ENCODE data around the gene MAD1L1. TPM values are rescaled to one million over a fixed set of nuclear protein-coding genes. Genes with fewer than 3 reads are reported as not detected.

MAD1L1 gene
- total and polyA plus RNA-seq, 7 donors, result 11.7 to 17.5 (median 15.6) TPM

- peaks cover 2 to 14% of the 10 kb centered on the region in 2 donors for H3K36me3 ChIP-seq (ENCODE audit: insufficient read depth in 1 of 2, low read depth in 1 of 2)
- ATAC-seq, result no peak
- no peak overlapping the region for H3K4me3 ChIP-seq
- H3K27me3 ChIP-seq (ENCODE audit: insufficient read depth in 3 of 3, low read length in 2 of 3), result no peaks in the 10 kb centered on the region
- TF ChIP-seq CTCF (IDR thresholded peaks at IDR 0.05), result no peak
- intact Hi-C loops (cut with DNase I), result no loop called here
- H3K4me1 ChIP-seq, result no peaks in the 10 kb centered on the region
- no peaks in the 10 kb centered on the region for H3K9me3 ChIP-seq
- DNase-seq, result peak in 1 of 2 donors; percentile 4
- H3K27ac ChIP-seq, result no peak overlapping the region
- WGBS, 3 donors, result 88 to 92% (median 90%) methylated on average over 14 of the region's 14 CpGs
Measured at GRCh38 chr7:2261611-2262010, 28.9 kb upstream of the MAD1L1 start.

- WGBS, 3 donors, result 87 to 90% (median 88%) methylated on average over 5 of the region's 5 CpGs
- H3K27me3 ChIP-seq (ENCODE audit: insufficient read depth in 3 of 3, low read length in 2 of 3), result no peaks in the 10 kb centered on the region
- intact Hi-C loops (cut with DNase I), result no loop called here
- no peak overlapping the region for H3K27ac ChIP-seq
- no peak for ATAC-seq
- no peak for DNase-seq
- no peak overlapping the region for H3K4me3 ChIP-seq
- peaks cover 2 to 21% of the 10 kb centered on the region in 2 donors for H3K36me3 ChIP-seq (ENCODE audit: insufficient read depth in 1 of 2, low read depth in 1 of 2)
- TF ChIP-seq CTCF (IDR thresholded peaks at IDR 0.05), result no peak
- no peaks in the 10 kb centered on the region for H3K4me1 ChIP-seq
- H3K9me3 ChIP-seq, result no peaks in the 10 kb centered on the region
Measured at GRCh38 chr7:2260820-2261219, 28.1 kb upstream of the MAD1L1 start.

- Histone ChIP-seq H3K9me3 (no peaks in the 10 kb centered on the region), H3K4me1 (no peaks in the 10 kb centered on the region), H3K36me3 (ENCODE audit: insufficient read depth in 1 of 2, low read depth in 1 of 2) (peaks cover 2 to 26% of the 10 kb centered on the region in 2 donors), H3K27me3 (ENCODE audit: insufficient read depth in 3 of 3, low read length in 2 of 3) (no peaks in the 10 kb centered on the region), H3K4me3 (no peak overlapping the region), H3K27ac (no peak overlapping the region)
- ATAC-seq (no peak), DNase-seq (no peak)
- WGBS, 3 donors, result 88 to 91% (median 89%) methylated on average over 9 of the region's 9 CpGs
- intact Hi-C loops (cut with DNase I), result no loop called here
- no peak for TF ChIP-seq CTCF (IDR thresholded peaks at IDR 0.05)
Measured at GRCh38 chr7:2259480-2259879, 26.7 kb upstream of the MAD1L1 start.

GRCh38 chr7:2258661-2259365 is 26.1 kb upstream of the MAD1L1 start:
- no peak overlapping the region for H3K4me3 ChIP-seq
- ATAC-seq (no peak), DNase-seq (no peak)
- whole genome bisulfite sequencing, 3 donors, result 94 to 96% (median 94%) methylated on average over 34 of the region's 34 CpGs
- no peaks in the 10 kb centered on the region for H3K4me1 ChIP-seq
- H3K36me3 ChIP-seq (ENCODE audit: insufficient read depth in 1 of 2, low read depth in 1 of 2), result peaks cover 2 to 26% of the 10 kb centered on the region in 2 donors
- no peak overlapping the region for H3K27ac ChIP-seq
- no peaks in the 10 kb centered on the region for H3K9me3 ChIP-seq
- no peak for TF ChIP-seq CTCF (IDR thresholded peaks at IDR 0.05)
- intact Hi-C loops (cut with DNase I), result no loop called here
- no peaks in the 10 kb centered on the region for H3K27me3 ChIP-seq (ENCODE audit: insufficient read depth in 3 of 3, low read length in 2 of 3)

GRCh38 chr7:2257651-2258050 is 24.9 kb upstream of the MAD1L1 start:
- TF ChIP-seq CTCF (IDR thresholded peaks at IDR 0.05), result no peak
- WGBS, 3 donors, result 91 to 93% (median 93%) methylated on average over 13 to 17 of the region's 17 CpGs
- Histone ChIP-seq H3K9me3 (no peaks in the 10 kb centered on the region), H3K27me3 (ENCODE audit: insufficient read depth in 3 of 3, low read length in 2 of 3) (no peaks in the 10 kb centered on the region), H3K4me3 (no peak overlapping the region), H3K36me3 (ENCODE audit: insufficient read depth in 1 of 2, low read depth in 1 of 2) (peaks cover 2 to 23% of the 10 kb centered on the region in 2 donors), H3K27ac (no peak overlapping the region), H3K4me1 (no peaks in the 10 kb centered on the region)
- DNase-seq (no peak), ATAC-seq (no peak)
- intact Hi-C loops (cut with DNase I), result no loop called here
